ENCODE data around the gene AGAP2. TPM values are rescaled to one million over a fixed set of nuclear protein-coding genes. Genes with fewer than 3 reads are reported as not detected.
"Not testable (repeated sequence)": the region's sequence is repeated elsewhere in the genome, so short reads cannot be mapped to it uniquely, and the experiment has no call there.

The AGAP2 gene
- total and polyA plus RNA-seq, 2 donors (not counting 1 experiment from before 2014, with no cell fraction given), result 22.2 to 27.0 TPM

DNA sequence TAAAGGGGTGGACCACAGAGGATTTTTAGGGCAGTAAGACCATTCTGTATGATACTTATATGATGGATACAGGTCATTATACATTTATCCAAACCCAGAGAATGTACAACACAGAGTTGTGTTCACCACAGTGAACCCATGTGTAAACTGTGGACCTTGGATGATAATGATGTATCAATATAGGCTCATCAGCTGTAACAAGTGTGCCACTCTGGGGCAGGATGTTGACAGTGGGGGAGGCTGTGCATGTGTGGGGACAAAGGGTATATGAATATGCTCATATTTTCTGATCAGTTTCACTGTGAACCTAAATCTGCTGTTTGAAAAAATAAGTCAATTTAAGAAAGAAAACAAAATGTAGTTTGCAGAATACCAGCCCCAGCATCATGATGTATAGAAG is 58.8 kb downstream of the AGAP2 start:
- intact Hi-C loops (cut with micrococcal nuclease), result no loop called here
- Mint-ChIP-seq H3K4me1 (no peaks in the 10 kb centered on the region), H3K9me3 (ENCODE audit: insufficient read depth) (no peaks in the 10 kb centered on the region), H3K27ac (no peak overlapping the region), H3K27me3 (peaks cover 18% of the 10 kb centered on the region), H3K4me3 (no peak overlapping the region)
- Histone ChIP-seq H3K9ac (ENCODE audit: low read length) (no peak overlapping the region), H3K4me3 (ENCODE audit: control extremely low read depth in 1 of 5, extremely low read depth in 1 of 5, insufficient read depth in 1 of 5, low read depth in 2 of 5, low read length in 4 of 5) (no peak overlapping the region), H4K20me1 (ENCODE audit: control insufficient read depth, insufficient read depth, low read length, poor library complexity, severe bottlenecking) (no peaks in the 10 kb centered on the region), H3K4me2 (replicated peaks; ENCODE audit: low read depth, low read length, poor library complexity, severe bottlenecking) (no peak overlapping the region), H3K79me2 (ENCODE audit: control insufficient read depth, insufficient read depth, low read length) (no peaks in the 10 kb centered on the region), H2AFZ (ENCODE audit: insufficient read depth, low read depth, low read length, poor library complexity, severe bottlenecking) (no peak overlapping the region), H3K9me3 (ENCODE audit: control extremely low read depth in 1 of 3, control insufficient read depth in 2 of 3, insufficient read depth in 1 of 3, low read length in 2 of 3) (peaks cover under 1 to 12% (median 8%) of the 10 kb centered on the region in 3 donors), H3K27me3 (replicated peaks in 1 of 4; ENCODE audit: control extremely low read depth in 1 of 4, control insufficient read depth in 3 of 4, insufficient read depth in 4 of 4, low read length in 3 of 4) (peaks cover 0 to 3% (median 0%) of the 10 kb centered on the region in 4 experiments), H3K4me1 (ENCODE audit: control insufficient read depth in 2 of 2, insufficient read depth in 2 of 2, low read length in 2 of 2) (no peaks in the 10 kb centered on the region), H3K36me3 (replicated peaks in 1 of 2; ENCODE audit: control extremely low read depth in 1 of 2, control insufficient read depth in 1 of 2, extremely low read depth in 1 of 2, insufficient read depth in 2 of 2, low read length in 1 of 2) (no peaks in the 10 kb centered on the region), H3K27ac (ENCODE audit: low read length in 2 of 2) (no peak overlapping the region)
- ATAC-seq (ENCODE audit: low read depth) (no peak), DNase-seq (no peak)
- ChIA-PET POLR2A (no interaction called here), CTCF (no interaction called here)
- TF ChIP-seq, protein P1, sequence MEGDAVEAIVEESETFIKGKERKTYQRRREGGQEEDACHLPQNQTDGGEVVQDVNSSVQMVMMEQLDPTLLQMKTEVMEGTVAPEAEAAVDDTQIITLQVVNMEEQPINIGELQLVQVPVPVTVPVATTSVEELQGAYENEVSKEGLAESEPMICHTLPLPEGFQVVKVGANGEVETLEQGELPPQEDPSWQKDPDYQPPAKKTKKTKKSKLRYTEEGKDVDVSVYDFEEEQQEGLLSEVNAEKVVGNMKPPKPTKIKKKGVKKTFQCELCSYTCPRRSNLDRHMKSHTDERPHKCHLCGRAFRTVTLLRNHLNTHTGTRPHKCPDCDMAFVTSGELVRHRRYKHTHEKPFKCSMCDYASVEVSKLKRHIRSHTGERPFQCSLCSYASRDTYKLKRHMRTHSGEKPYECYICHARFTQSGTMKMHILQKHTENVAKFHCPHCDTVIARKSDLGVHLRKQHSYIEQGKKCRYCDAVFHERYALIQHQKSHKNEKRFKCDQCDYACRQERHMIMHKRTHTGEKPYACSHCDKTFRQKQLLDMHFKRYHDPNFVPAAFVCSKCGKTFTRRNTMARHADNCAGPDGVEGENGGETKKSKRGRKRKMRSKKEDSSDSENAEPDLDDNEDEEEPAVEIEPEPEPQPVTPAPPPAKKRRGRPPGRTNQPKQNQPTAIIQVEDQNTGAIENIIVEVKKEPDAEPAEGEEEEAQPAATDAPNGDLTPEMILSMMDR (IDR thresholded peaks at IDR 0.05), result no peak
- no peak for TF ChIP-seq EZH2 (IDR thresholded peaks at IDR 0.05; ENCODE audit: borderline replicate concordance, insufficient read depth, low read depth, low read length, poor library complexity, severe bottlenecking)

DNA sequence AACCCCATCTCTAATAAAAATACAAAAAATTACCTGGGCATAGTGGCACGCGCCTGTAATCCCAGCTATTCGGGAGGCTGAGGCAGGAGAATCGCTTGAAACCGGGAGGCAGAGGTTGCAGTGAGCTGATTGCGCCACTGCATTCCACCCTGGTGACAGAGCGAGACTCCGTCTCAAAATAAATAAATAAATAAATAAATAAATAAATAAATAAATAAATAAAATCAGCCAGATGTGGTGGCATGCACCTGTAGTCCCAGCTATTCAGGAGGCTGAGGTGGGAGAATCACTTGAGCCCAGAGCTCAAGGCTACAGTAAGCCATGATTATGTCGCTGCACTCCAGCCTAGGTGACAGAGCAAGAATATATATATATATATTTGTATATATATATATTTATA is 60.6 kb downstream of the AGAP2 start:
- H3K4me3 Mint-ChIP-seq; H2AFZ ChIP-seq (ENCODE audit: insufficient read depth, low read depth, low read length, poor library complexity, severe bottlenecking); H3K36me3 ChIP-seq (replicated peaks in 1 of 2; ENCODE audit: control extremely low read depth in 1 of 2, control insufficient read depth in 1 of 2, extremely low read depth in 1 of 2, insufficient read depth in 2 of 2, low read length in 1 of 2); H3K27ac ChIP-seq (ENCODE audit: low read length in 2 of 2); H3K4me3 ChIP-seq (ENCODE audit: control extremely low read depth in 1 of 5, extremely low read depth in 1 of 5, insufficient read depth in 1 of 5, low read depth in 2 of 5, low read length in 4 of 5); intact Hi-C loops (cut with micrococcal nuclease); POLR2A ChIA-PET; H3K9me3 Mint-ChIP-seq (ENCODE audit: insufficient read depth); H3K79me2 ChIP-seq (ENCODE audit: control insufficient read depth, insufficient read depth, low read length); H3K27me3 ChIP-seq (replicated peaks in 1 of 4; ENCODE audit: control extremely low read depth in 1 of 4, control insufficient read depth in 3 of 4, insufficient read depth in 4 of 4, low read length in 3 of 4); H3K4me1 ChIP-seq (ENCODE audit: control insufficient read depth in 2 of 2, insufficient read depth in 2 of 2, low read length in 2 of 2); H4K20me1 ChIP-seq (ENCODE audit: control insufficient read depth, insufficient read depth, low read length, poor library complexity, severe bottlenecking); H3K27ac Mint-ChIP-seq; H3K4me1 Mint-ChIP-seq; H3K4me2 ChIP-seq (replicated peaks; ENCODE audit: low read depth, low read length, poor library complexity, severe bottlenecking); DNase-seq; H3K9ac ChIP-seq (ENCODE audit: low read length); ATAC-seq (ENCODE audit: low read depth): not testable (repeated sequence)
- WGBS (ENCODE audit: insufficient coverage), result 96% methylated on average over 5 of the region's 9 CpGs
- CTCF ChIA-PET, result interaction anchor here (0.6 kb wide), 1 partner anchor 1638 kb away, joined by 3 read pairs; no protein-coding TSS in a partner anchor
- H3K9me3 ChIP-seq (ENCODE audit: control extremely low read depth in 1 of 3, control insufficient read depth in 2 of 3, insufficient read depth in 1 of 3, low read length in 2 of 3), result peaks cover 0 to 12% (median 8%) of the 10 kb centered on the region in 3 donors
- H3K27me3 Mint-ChIP-seq, result peaks cover 15% of the 10 kb centered on the region
